NCI-H2107 treated with DMSO at 0.1 percent for 48 hours (cell line): ENCODE data around the gene HSPA1B.
"Not testable (repeated sequence)": the region's sequence is repeated elsewhere in the genome, so short reads cannot be mapped to it uniquely, and the experiment has no call there.

Source experiments
- DNase-seq: peaks from one replicate; lab custom pipeline; 2025; ENCODE audit not compliant: unreplicated experiment; lab: John Stamatoyannopoulos, UW

The HSPA1B gene

GRCh38 chr6:31827286-31828079 is at the start of gene HSPA1B:
HSPA1B (plus strand) TSS chr6:31827738; CDS start chr6:31827951, 213 bp downstream.
- DNase-seq = peak; percentile 90

- no peak for DNase-seq
Measured at GRCh38 chr6:31778193-31778592, 49.3 kb upstream of the HSPA1B start.

- no peak for DNase-seq
Measured at GRCh38 chr6:31778999-31779885, 48.3 kb upstream of the HSPA1B start.

GRCh38 chr6:31779908-31780307 is 47.6 kb upstream of the HSPA1B start:
- DNase-seq = no peak

- no peak for DNase-seq
Measured at GRCh38 chr6:31780507-31781243, 46.9 kb upstream of the HSPA1B start.

GRCh38 chr6:31781244-31782125 is 46.1 kb upstream of the HSPA1B start:
- no peak for DNase-seq

- no peak for DNase-seq
Measured at GRCh38 chr6:31782126-31782855, 45.2 kb upstream of the HSPA1B start.

- no peak for DNase-seq
Measured at GRCh38 chr6:31784098-31784925, 43.2 kb upstream of the HSPA1B start.

- no peak for DNase-seq
Measured at GRCh38 chr6:31785475-31785874, 42.1 kb upstream of the HSPA1B start.

GRCh38 chr6:31791324-31792089 is 36.0 kb upstream of the HSPA1B start:
- DNase-seq = peak; percentile 3

GRCh38 chr6:31792090-31792374 is 35.5 kb upstream of the HSPA1B start:
- no peak for DNase-seq

GRCh38 chr6:31792761-31793171 is 34.8 kb upstream of the HSPA1B start:
- no peak for DNase-seq

- not testable (repeated sequence) for DNase-seq
Measured at GRCh38 chr6:31793927-31794245, 33.7 kb upstream of the HSPA1B start.

GRCh38 chr6:31794294-31794865 is 33.2 kb upstream of the HSPA1B start:
- DNase-seq = no peak

- DNase-seq = no peak
Measured at GRCh38 chr6:31794866-31795615, 32.5 kb upstream of the HSPA1B start.

- peak; percentile 18 for DNase-seq
Measured at GRCh38 chr6:31795616-31796298, 31.8 kb upstream of the HSPA1B start, which contains the start of gene VARS1. VARS1 (minus strand) TSS chr6:31795752; CDS start chr6:31795217, 535 bp downstream.

- no peak for DNase-seq
Measured at GRCh38 chr6:31796993-31797385, 30.5 kb upstream of the HSPA1B start.
